Panc1 (cell line): Measurements from ENCODE around the gene PTTG1IP.

ENCODE experiments used
- SIN3A ChIP-seq: IDR thresholded peaks from 2 replicates; pipeline ENCODE4 v1.6.1; 2012; ENCODE audit warnings: low read depth, mild to moderate bottlenecking, low read length, moderate library complexity, borderline replicate concordance; ENCODE audit not compliant: insufficient read depth
- TF ChIP-seq, protein P1 (sequence below): fragments of 450-650 bp; IDR thresholded peaks from 2 replicates; pipeline ENCODE4 v1.5.1; 2017; ENCODE audit warnings: mild to moderate bottlenecking
- TF ChIP-seq, protein P2 (sequence below), 2 experiments: IDR thresholded peaks; 2 replicates each; pipeline ENCODE4 v1.6.1; 2011 to 2012; ENCODE audit warnings: low read depth in 2 of 2, control low read depth in 1 of 2, low read length in 1 of 2, mild to moderate bottlenecking in 1 of 2, moderate library complexity in 1 of 2; ENCODE audit not compliant: insufficient read depth in 1 of 2

DNA sequence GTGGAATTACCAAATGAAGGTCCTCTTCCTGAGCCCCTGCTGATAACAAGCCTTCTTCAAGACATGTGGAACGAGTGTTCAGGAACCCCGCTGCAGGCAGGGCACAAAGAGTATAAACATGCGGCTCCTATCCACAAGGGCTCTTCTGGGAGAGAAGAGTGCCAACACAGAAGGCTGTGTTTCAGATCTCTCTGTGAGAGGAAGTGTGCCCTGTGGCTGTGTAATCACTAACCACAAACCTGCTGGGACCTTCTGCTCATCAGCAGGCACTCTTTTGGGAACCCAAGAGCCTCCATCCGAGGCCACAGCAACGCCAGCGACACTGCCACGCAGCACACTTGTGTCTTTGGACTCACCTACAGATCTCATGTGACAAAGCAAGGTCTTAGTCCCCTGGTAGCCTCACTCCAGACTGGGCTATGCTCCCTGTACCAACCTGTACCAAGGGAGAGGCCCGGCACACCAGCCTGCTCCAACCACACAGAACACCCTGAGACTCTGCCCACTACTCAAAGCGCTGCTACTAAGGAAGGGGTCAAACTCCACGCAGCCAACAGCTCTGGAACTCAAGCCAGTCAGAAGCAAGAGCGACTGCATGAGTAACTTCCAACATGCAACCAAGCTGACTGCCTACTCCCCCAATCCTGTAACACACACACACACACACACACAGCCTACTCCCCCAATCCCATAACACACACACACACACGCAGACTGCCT lies 7.8 kb downstream of the PTTG1IP start:
- TF ChIP-seq, protein P1, sequence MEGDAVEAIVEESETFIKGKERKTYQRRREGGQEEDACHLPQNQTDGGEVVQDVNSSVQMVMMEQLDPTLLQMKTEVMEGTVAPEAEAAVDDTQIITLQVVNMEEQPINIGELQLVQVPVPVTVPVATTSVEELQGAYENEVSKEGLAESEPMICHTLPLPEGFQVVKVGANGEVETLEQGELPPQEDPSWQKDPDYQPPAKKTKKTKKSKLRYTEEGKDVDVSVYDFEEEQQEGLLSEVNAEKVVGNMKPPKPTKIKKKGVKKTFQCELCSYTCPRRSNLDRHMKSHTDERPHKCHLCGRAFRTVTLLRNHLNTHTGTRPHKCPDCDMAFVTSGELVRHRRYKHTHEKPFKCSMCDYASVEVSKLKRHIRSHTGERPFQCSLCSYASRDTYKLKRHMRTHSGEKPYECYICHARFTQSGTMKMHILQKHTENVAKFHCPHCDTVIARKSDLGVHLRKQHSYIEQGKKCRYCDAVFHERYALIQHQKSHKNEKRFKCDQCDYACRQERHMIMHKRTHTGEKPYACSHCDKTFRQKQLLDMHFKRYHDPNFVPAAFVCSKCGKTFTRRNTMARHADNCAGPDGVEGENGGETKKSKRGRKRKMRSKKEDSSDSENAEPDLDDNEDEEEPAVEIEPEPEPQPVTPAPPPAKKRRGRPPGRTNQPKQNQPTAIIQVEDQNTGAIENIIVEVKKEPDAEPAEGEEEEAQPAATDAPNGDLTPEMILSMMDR, result no peak
- TF ChIP-seq, protein P2, sequence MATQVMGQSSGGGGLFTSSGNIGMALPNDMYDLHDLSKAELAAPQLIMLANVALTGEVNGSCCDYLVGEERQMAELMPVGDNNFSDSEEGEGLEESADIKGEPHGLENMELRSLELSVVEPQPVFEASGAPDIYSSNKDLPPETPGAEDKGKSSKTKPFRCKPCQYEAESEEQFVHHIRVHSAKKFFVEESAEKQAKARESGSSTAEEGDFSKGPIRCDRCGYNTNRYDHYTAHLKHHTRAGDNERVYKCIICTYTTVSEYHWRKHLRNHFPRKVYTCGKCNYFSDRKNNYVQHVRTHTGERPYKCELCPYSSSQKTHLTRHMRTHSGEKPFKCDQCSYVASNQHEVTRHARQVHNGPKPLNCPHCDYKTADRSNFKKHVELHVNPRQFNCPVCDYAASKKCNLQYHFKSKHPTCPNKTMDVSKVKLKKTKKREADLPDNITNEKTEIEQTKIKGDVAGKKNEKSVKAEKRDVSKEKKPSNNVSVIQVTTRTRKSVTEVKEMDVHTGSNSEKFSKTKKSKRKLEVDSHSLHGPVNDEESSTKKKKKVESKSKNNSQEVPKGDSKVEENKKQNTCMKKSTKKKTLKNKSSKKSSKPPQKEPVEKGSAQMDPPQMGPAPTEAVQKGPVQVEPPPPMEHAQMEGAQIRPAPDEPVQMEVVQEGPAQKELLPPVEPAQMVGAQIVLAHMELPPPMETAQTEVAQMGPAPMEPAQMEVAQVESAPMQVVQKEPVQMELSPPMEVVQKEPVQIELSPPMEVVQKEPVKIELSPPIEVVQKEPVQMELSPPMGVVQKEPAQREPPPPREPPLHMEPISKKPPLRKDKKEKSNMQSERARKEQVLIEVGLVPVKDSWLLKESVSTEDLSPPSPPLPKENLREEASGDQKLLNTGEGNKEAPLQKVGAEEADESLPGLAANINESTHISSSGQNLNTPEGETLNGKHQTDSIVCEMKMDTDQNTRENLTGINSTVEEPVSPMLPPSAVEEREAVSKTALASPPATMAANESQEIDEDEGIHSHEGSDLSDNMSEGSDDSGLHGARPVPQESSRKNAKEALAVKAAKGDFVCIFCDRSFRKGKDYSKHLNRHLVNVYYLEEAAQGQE (IDR thresholded peaks at IDR 0.05; ENCODE audit: insufficient read depth in 1 of 2, low read depth in 2 of 2, low read length in 1 of 2), result no peak
- TF ChIP-seq SIN3A, result no peak
